Neuronal stem cell (in vitro differentiated cells): Measurements from ENCODE around the gene TMEM129.

Source experiments
- DNase-seq: peaks from one replicate; pipeline ENCODE4 v3.0.0-alpha.2; 2013; ENCODE audit warnings: low spot score
- H2AFZ ChIP-seq: one replicate; pipeline ENCODE4 v1.6.1; 2013; ENCODE audit warnings: mild to moderate bottlenecking, low read length, inconsistent platforms
- H2AK5ac ChIP-seq: 2 replicates; pipeline ENCODE4 v1.6.1; 2013; ENCODE audit warnings: low read depth, mild to moderate bottlenecking, inconsistent platforms, low read length, moderate library complexity, mixed read lengths
- H2BK120ac ChIP-seq: 2 replicates; pipeline ENCODE4 v1.6.1; 2013; ENCODE audit warnings: low read depth, mild to moderate bottlenecking, inconsistent platforms, low read length, moderate library complexity, mixed read lengths
- H2BK12ac ChIP-seq: one replicate; pipeline ENCODE4 v1.6.1; 2013; ENCODE audit warnings: low read length, inconsistent platforms
- H2BK15ac ChIP-seq: 2 replicates; pipeline ENCODE4 v1.6.1; 2013; ENCODE audit warnings: mild to moderate bottlenecking, low read length, inconsistent platforms, mixed read lengths
- H2BK5ac ChIP-seq: one replicate; pipeline ENCODE4 v1.6.1; 2013; ENCODE audit warnings: inconsistent platforms, mild to moderate bottlenecking, low read length, moderate library complexity
- H3K14ac ChIP-seq: one replicate; pipeline ENCODE4 v1.6.1; 2013; ENCODE audit warnings: low read length, inconsistent platforms
- H3K18ac ChIP-seq: 2 replicates; pipeline ENCODE4 v1.6.1; 2013; ENCODE audit warnings: low read length, inconsistent platforms
- H3K23ac ChIP-seq: 2 replicates; pipeline ENCODE4 v1.6.1; 2013; ENCODE audit warnings: low read depth, mild to moderate bottlenecking, mixed read lengths, low read length, inconsistent platforms; ENCODE audit not compliant: poor library complexity
- H3K27ac ChIP-seq: replicated peaks from 3 replicates; pipeline ENCODE4 v1.5.1; 2013; ENCODE audit warnings: low read length, inconsistent platforms
- H3K27me3 ChIP-seq, 3 experiments: 2 replicates each; pipeline ENCODE4 v1.6.1; 2013; ENCODE audit warnings: low read length in 3 of 3, mild to moderate bottlenecking in 2 of 3, inconsistent platforms in 1 of 3, low read depth in 1 of 3, mixed read lengths in 1 of 3, moderate library complexity in 1 of 3; ENCODE audit not compliant: control insufficient read depth in 3 of 3, insufficient read depth in 3 of 3
- H3K36me3 ChIP-seq, 2 donors: replicated peaks in 1 of 2; 2 replicates each; pipeline ENCODE4 v1.6.1; 2013; ENCODE audit warnings: low read length in 2 of 2; ENCODE audit not compliant: control insufficient read depth in 2 of 2, insufficient read depth in 2 of 2
- H3K4ac ChIP-seq: 2 replicates; pipeline ENCODE4 v1.6.1; 2013; ENCODE audit warnings: inconsistent platforms, mild to moderate bottlenecking, low read length, moderate library complexity
- H3K4me1 ChIP-seq, 2 donors: 1 replicate in 1 of 2; 2 replicates in 1 of 2; pipeline ENCODE4 v1.6.1; 2013; ENCODE audit warnings: low read length in 2 of 2, low read depth in 1 of 2; ENCODE audit not compliant: control insufficient read depth in 2 of 2, insufficient read depth in 1 of 2
- H3K4me2 ChIP-seq: one replicate; pipeline ENCODE4 v1.6.1; 2013; ENCODE audit warnings: mild to moderate bottlenecking, low read length, inconsistent platforms; ENCODE audit not compliant: insufficient read depth, poor library complexity, severe bottlenecking
- H3K4me3 ChIP-seq, 2 donors: 2 replicates each; pipeline ENCODE4 v1.5.1; 2013; ENCODE audit warnings: low read length in 2 of 2, mild to moderate bottlenecking in 2 of 2, inconsistent platforms in 1 of 2, moderate library complexity in 1 of 2
- H3K79me1 ChIP-seq: one replicate; pipeline ENCODE4 v1.6.1; 2013; ENCODE audit warnings: low read depth, mild to moderate bottlenecking, inconsistent platforms, low read length, moderate library complexity
- H3K9ac ChIP-seq: one replicate; pipeline ENCODE4 v1.6.1; 2013; ENCODE audit warnings: mild to moderate bottlenecking, low read depth, low read length, inconsistent platforms; ENCODE audit not compliant: poor library complexity
- H3K9me3 ChIP-seq, 2 donors: replicated peaks in 1 of 2; 2 replicates each; pipeline versions ENCODE3 to v1.6.1; 2013; ENCODE audit warnings: low read length in 2 of 2, mild to moderate bottlenecking in 2 of 2, inconsistent platforms in 1 of 2, low read depth in 1 of 2, mixed read lengths in 1 of 2, moderate library complexity in 1 of 2; ENCODE audit not compliant: control insufficient read depth in 2 of 2, insufficient read depth in 1 of 2
- H4K8ac ChIP-seq: one replicate; pipeline ENCODE4 v1.6.1; 2013; ENCODE audit warnings: low read depth, mild to moderate bottlenecking, inconsistent platforms, low read length, moderate library complexity
- H4K91ac ChIP-seq: one replicate; pipeline ENCODE4 v1.6.1; 2013; ENCODE audit warnings: low read length, low read depth, mild to moderate bottlenecking, inconsistent platforms; ENCODE audit not compliant: poor library complexity
- WGBS, 2 donors: extraction: QIAGEN DNeasy Blood & Tissue Kit; methylation state at CpG; one replicate each; pipeline ENCODE4 v1.1.7; 2013; ENCODE audit warnings: missing lambda C conversion rate in 2 of 2, mixed read lengths in 1 of 2; ENCODE audit not compliant: insufficient read length in 2 of 2, insufficient replicate concordance in 1 of 2; ENCODE audit errors: extremely low coverage in 2 of 2; 5-methylcytosine and 5-hydroxymethylcytosine counted together

Gene TMEM129

GRCh38 chr4:1763550-1764080, 42.5 kb upstream of the TMEM129 start:
- Histone ChIP-seq H2BK12ac (no peak overlapping the region), H2AK5ac (no peak overlapping the region), H3K4ac (no peak overlapping the region), H3K18ac (peak overlapping the region; percentile 23), H4K8ac (no peak overlapping the region), H3K14ac (no peak overlapping the region), H2AFZ (peak overlapping the region; percentile 73), H3K4me2 (no peak overlapping the region), H3K23ac (peak overlapping the region; percentile 95), H3K36me3 (no peaks in the 10 kb centered on the region), H2BK120ac (no peak overlapping the region), H3K4me3 (no peak overlapping the region), H3K79me1 (peaks cover 2% of the 10 kb centered on the region), H3K9me3 (no peaks in the 10 kb centered on the region), H3K27me3 (peaks cover 0 to 42% (median 37%) of the 10 kb centered on the region in 3 experiments), H4K91ac (no peak overlapping the region), H3K27ac (no peak overlapping the region), H3K9ac (no peak overlapping the region), H2BK5ac (no peak overlapping the region), H2BK15ac (no peak overlapping the region), H3K4me1 (peaks cover 35 to 54% of the 10 kb centered on the region in 2 donors)
- DNase-seq, result no peak
- WGBS, 2 donors, result no CpG with 5 or more reads among the region's 36 CpGs

DNA sequence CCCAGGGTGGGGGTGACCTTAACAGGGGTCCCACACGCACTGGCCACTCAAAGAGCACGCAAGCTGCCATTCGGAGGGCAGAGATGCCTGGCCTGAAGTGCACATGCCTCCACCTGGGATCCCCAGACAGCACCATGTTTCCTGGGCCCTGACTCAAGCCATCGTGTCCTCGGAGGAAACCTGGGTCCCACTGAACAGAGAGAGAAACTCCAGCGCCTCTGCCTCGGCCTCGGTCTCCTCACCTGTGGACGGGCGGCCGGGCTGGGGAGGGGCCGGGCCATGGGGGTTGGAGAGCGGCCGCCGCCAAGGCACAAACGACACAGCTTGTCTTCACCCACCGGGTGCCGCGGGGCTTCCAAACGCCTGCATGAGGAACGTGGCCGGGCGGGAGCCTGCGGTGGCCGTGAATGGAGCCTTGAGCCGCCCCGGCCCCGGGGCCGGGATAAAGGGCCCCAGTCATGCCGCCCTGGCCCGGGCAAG, 42.0 kb upstream of the TMEM129 start:
- peaks cover 2% of the 10 kb centered on the region for H3K79me1 ChIP-seq
- H3K27me3 ChIP-seq, result peaks cover 0 to 37% (median 32%) of the 10 kb centered on the region in 3 experiments
- no peak overlapping the region for H4K8ac ChIP-seq
- H3K23ac ChIP-seq, result no peak overlapping the region
- no peak overlapping the region for H2BK120ac ChIP-seq
- DNase-seq, result no peak
- WGBS, 2 donors, result no CpG with 5 or more reads among the region's 31 CpGs
- peak overlapping the region; percentile 38 for H3K14ac ChIP-seq
- H3K27ac ChIP-seq, result no peak overlapping the region
- peaks cover 30 to 54% of the 10 kb centered on the region in 2 donors for H3K4me1 ChIP-seq
- peak overlapping the region; percentile 76 for H3K18ac ChIP-seq
- no peak overlapping the region for H2BK5ac ChIP-seq
- peak overlapping the region; percentile 63 for H2AK5ac ChIP-seq
- H3K9ac ChIP-seq, result no peak overlapping the region
- H3K4me3 ChIP-seq, result no peak overlapping the region
- H2AFZ ChIP-seq, result peak overlapping the region; percentile 35
- no peak overlapping the region for H3K4me2 ChIP-seq
- no peak overlapping the region for H2BK12ac ChIP-seq
- no peaks in the 10 kb centered on the region for H3K9me3 ChIP-seq
- H3K36me3 ChIP-seq, result no peaks in the 10 kb centered on the region
- H4K91ac ChIP-seq, result no peak overlapping the region
- H2BK15ac ChIP-seq, result no peak overlapping the region
- peak overlapping the region; percentile 66 for H3K4ac ChIP-seq

DNA sequence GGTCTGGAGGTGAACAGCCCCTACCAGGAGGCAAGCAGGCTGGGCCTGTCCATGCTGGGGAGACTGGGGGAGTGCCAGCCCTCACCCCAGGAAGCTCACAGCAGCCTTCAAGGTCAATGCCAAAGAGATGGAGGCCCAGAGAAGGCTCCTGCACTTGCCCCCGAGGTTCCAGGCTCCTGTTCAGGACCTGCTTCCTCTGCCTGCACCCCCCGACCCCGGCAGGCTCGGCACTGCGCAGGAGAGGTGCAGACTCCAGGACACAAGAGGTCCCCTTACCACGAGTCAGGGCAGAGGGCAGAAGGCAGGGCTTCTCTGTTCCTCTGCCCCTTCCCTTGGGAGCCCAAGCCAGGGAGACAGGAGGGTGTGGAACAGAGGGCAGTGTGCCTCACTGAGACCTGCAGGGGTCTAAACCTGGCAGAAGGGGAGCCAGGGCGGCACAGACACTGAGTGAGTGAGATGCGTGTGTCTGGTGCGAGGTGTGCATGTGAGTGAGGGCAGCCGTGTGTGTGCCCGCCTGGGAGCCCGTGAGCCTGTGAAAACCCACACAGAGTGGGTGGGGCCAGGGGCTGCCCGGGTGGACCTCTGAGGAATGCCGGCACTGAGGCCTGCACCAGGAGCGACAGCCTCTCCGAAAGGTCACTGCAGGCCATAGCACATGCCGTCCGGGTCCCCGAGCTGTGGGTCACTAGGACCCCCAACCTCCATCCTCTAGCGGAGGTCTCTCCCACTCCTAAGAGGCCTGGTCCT, 41.3 kb upstream of the TMEM129 start:
- Histone ChIP-seq H2AFZ (no peak overlapping the region), H3K23ac (peak overlapping the region; percentile 89), H2AK5ac (peak overlapping the region; percentile 88), H2BK15ac (no peak overlapping the region), H3K4me1 (peaks cover 31 to 55% of the 10 kb centered on the region in 2 donors), H2BK5ac (no peak overlapping the region), H4K8ac (no peak overlapping the region), H3K14ac (peak overlapping the region; percentile 98), H4K91ac (no peak overlapping the region), H3K79me1 (peaks cover 2% of the 10 kb centered on the region), H3K9me3 (no peaks in the 10 kb centered on the region), H3K18ac (peak overlapping the region; percentile 83), H2BK12ac (peak overlapping the region; percentile 90), H3K27me3 (peaks cover 0 to 37% (median 31%) of the 10 kb centered on the region in 3 experiments), H3K4me2 (no peak overlapping the region), H3K4ac (peak overlapping the region; percentile 66), H3K36me3 (no peaks in the 10 kb centered on the region), H3K4me3 (no peak overlapping the region), H3K9ac (peak overlapping the region; percentile 77), H2BK120ac (no peak overlapping the region), H3K27ac (no peak overlapping the region)
- no CpG with 5 or more reads among the region's 20 CpGs for WGBS, 2 donors
- no peak for DNase-seq

DNA sequence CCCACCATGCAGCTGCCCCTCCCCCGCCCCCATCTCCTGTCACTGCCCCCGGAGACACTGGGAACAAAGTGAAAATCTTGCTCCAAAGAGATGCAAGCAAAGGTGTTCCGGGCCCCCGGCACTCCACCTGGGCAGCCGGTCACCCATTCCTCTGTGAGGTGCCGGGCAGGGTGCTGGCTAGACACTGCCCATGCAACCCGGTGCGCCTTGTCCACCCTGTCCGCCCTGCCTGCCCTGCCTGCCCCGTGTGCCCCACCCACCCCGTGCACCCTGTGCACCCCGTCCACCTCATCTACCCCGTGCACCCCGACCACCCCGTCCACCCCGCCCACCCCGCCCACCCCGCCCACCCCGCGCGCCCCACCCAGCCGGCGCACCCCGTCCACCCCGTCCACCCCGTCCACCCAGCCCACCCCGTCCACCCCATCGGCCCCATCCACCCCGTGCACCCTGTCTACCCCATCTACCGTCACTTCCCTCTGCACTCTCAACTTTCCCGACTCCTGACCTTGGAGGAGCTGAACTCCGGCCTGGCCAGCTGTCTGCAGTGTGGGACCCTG, 40.1 kb upstream of the TMEM129 start:
- Histone ChIP-seq H2BK12ac (no peak overlapping the region), H3K9ac (no peak overlapping the region), H3K4me1 (peaks cover 26 to 54% of the 10 kb centered on the region in 2 donors), H3K14ac (peak overlapping the region; percentile 14), H2AFZ (peak overlapping the region; percentile 73), H3K4me2 (no peak overlapping the region), H2AK5ac (peak overlapping the region; percentile 60), H3K27ac (no peak overlapping the region), H3K79me1 (peaks cover 2% of the 10 kb centered on the region), H3K4ac (no peak overlapping the region), H2BK120ac (no peak overlapping the region), H3K27me3 (peaks cover 0 to 35% (median 29%) of the 10 kb centered on the region in 3 experiments), H2BK15ac (no peak overlapping the region), H2BK5ac (peak overlapping the region; percentile 60), H3K23ac (no peak overlapping the region), H3K36me3 (no peaks in the 10 kb centered on the region), H3K9me3 (no peaks in the 10 kb centered on the region), H3K18ac (peak overlapping the region; percentile 57), H4K91ac (no peak overlapping the region), H3K4me3 (no peak overlapping the region), H4K8ac (no peak overlapping the region)
- no peak for DNase-seq
- WGBS, 2 donors, result no CpG with 5 or more reads among the region's 32 CpGs
